HG03103 (cell line): ENCODE measurements around the gene OR4B1.

Experiments
- ATAC-seq: cut with Tn5 transposase; IDR thresholded peaks from one replicate; pipeline ENCODE4 v1.9.1; 2021; ENCODE audit warnings: low read depth; ENCODE audit not compliant: unreplicated experiment

OR4B1 gene

GRCh38 chr11:48248902-48249301 lies 32.3 kb downstream of the OR4B1 start:
- no peak for ATAC-seq

GRCh38 chr11:48261600-48261999 lies 45.0 kb downstream of the OR4B1 start:
- ATAC-seq = no peak

- ATAC-seq = no peak
Observed at GRCh38 chr11:48263423-48263911, 46.9 kb downstream of the OR4B1 start, which contains the start of gene OR4X1. Gene OR4X1, plus strand, starts transcription at chr11:48263861. Its CDS starts 0 bp downstream, at chr11:48263861.
